ENCODE measurements around the gene LAMA2.

DNA sequence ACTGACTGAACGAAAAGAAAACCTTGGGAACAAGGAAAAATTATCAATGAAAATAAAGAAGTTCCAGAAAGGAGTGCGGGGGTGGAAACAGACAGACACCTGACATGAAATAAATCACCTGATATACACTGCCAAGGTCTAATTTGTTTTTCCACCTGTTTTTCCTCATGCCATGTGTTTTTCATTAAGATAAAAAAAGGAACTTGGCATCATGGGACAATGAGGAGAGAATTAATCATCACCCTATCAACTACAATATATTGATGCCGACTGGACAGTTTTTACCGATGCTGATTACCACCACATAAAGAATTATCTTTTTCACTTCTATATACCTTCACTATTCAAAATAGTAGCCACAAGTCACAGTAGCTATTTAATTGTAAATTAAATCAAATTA, 593.9 kb downstream of the LAMA2 start:
- TF ChIP-seq, protein P1, sequence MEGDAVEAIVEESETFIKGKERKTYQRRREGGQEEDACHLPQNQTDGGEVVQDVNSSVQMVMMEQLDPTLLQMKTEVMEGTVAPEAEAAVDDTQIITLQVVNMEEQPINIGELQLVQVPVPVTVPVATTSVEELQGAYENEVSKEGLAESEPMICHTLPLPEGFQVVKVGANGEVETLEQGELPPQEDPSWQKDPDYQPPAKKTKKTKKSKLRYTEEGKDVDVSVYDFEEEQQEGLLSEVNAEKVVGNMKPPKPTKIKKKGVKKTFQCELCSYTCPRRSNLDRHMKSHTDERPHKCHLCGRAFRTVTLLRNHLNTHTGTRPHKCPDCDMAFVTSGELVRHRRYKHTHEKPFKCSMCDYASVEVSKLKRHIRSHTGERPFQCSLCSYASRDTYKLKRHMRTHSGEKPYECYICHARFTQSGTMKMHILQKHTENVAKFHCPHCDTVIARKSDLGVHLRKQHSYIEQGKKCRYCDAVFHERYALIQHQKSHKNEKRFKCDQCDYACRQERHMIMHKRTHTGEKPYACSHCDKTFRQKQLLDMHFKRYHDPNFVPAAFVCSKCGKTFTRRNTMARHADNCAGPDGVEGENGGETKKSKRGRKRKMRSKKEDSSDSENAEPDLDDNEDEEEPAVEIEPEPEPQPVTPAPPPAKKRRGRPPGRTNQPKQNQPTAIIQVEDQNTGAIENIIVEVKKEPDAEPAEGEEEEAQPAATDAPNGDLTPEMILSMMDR (conservative IDR thresholded peaks at IDR 0.05; ENCODE audit: low read length): no peak
- TF ChIP-seq EZH2phosphoT487 (IDR thresholded peaks at IDR 0.05; ENCODE audit: borderline replicate concordance): no peak
